Skeletal muscle satellite cell (primary cell): Measurements from ENCODE around the gene MAML3.

Experiments used
- H3K27me3 ChIP-seq: 2 replicates; pipeline ENCODE4 v1.7.0; 2013; ENCODE audit warnings: low read length; ENCODE audit not compliant: control insufficient read depth, insufficient read depth
- H3K36me3 ChIP-seq: 2 replicates; pipeline ENCODE4 v1.7.0; 2013; ENCODE audit warnings: mild to moderate bottlenecking, control low read depth, low read length; ENCODE audit not compliant: insufficient read depth
- H3K4me1 ChIP-seq: 2 replicates; pipeline ENCODE4 v1.7.0; 2013; ENCODE audit warnings: low read length; ENCODE audit not compliant: control insufficient read depth, insufficient read depth
- H3K4me2 ChIP-seq: 2 replicates; pipeline ENCODE4 v1.7.0; 2013; ENCODE audit warnings: mild to moderate bottlenecking, low read length
- H3K4me3 ChIP-seq: 2 replicates; pipeline ENCODE4 v1.7.0; 2013; ENCODE audit warnings: low read length
- H3K9ac ChIP-seq: 2 replicates; pipeline ENCODE4 v1.7.0; 2013; ENCODE audit warnings: mild to moderate bottlenecking, low read depth, low read length, moderate library complexity
- H3K9me3 ChIP-seq: replicated peaks from 2 replicates; pipeline ENCODE4 v1.7.0; 2013; ENCODE audit warnings: mild to moderate bottlenecking, control low read depth, low read length

Gene MAML3

GRCh38 chr4:139978692-139979091 is 175.3 kb downstream of the MAML3 start:
- H3K9ac ChIP-seq: no peak overlapping the region

GRCh38 chr4:139977838-139978609 is 176.0 kb downstream of the MAML3 start:
- H3K4me1 ChIP-seq: peaks cover 8% of the 10 kb centered on the region

More at GRCh38 chr4:139978692-139979091, 175.3 kb downstream of the MAML3 start:
- Histone ChIP-seq H3K9me3 (no peaks in the 10 kb centered on the region), H3K4me1 (peaks cover 8% of the 10 kb centered on the region), H3K36me3 (no peaks in the 10 kb centered on the region), H3K4me3 (no peak overlapping the region), H3K27me3 (no peaks in the 10 kb centered on the region), H3K4me2 (no peak overlapping the region)

DNA sequence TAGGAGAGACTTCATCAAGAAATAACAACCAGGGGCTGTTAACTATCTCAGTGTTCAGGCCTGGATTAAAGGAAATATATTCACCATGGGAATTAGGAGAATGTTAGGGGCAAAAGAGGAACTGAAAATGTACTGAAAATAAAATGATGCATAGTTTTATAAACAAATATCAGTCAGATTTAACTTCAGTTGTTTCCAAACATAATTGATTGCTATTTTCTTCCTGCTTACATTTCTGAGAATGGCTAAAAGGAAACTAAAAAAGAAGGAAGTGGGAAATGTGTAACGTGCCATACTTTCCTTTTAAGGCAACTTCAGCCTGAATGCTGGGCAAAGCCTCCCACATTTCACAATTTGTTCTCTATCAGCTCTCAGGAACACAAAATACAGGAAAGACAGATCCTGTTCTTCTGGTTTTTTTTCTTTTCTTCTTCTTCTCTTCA is 178.1 kb downstream of the MAML3 start:
- no peaks in the 10 kb centered on the region for H3K9me3 ChIP-seq
- H3K9ac ChIP-seq: peak overlapping the region; percentile 24
- H3K4me3 ChIP-seq: no peak overlapping the region
- H3K4me2 ChIP-seq: peak overlapping the region; percentile 45
- H3K27me3 ChIP-seq: no peaks in the 10 kb centered on the region
- H3K36me3 ChIP-seq: no peaks in the 10 kb centered on the region
- H3K4me1 ChIP-seq: peaks cover 8% of the 10 kb centered on the region

More at GRCh38 chr4:139977838-139978609, 176.0 kb downstream of the MAML3 start:
- no peak overlapping the region for H3K9ac ChIP-seq
- no peaks in the 10 kb centered on the region for H3K36me3 ChIP-seq
- no peaks in the 10 kb centered on the region for H3K9me3 ChIP-seq
- H3K27me3 ChIP-seq: no peaks in the 10 kb centered on the region
- H3K4me3 ChIP-seq: no peak overlapping the region
- H3K4me2 ChIP-seq: no peak overlapping the region

DNA sequence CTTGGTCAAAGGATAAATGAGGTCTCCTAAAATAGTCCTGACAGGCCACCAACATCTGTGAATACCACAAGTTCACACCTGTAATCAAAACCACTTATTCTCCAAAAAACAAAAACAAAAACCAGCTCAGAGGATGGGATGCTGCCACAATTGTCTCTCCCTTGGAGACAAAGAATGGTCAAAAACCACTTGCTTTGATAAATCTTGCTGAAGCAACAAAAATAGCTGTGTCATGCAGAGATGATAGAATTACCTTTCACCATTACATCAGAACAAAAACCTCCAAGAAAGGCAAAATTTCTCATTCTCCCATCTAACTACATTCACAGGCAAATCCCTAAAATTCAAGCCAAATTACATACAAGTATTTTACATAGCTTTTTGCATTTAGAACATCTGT is 180.4 kb downstream of the MAML3 start:
- Histone ChIP-seq H3K4me2 (no peak overlapping the region), H3K9ac (no peak overlapping the region), H3K4me3 (no peak overlapping the region), H3K36me3 (no peaks in the 10 kb centered on the region), H3K4me1 (peaks cover 8% of the 10 kb centered on the region), H3K27me3 (no peaks in the 10 kb centered on the region), H3K9me3 (no peaks in the 10 kb centered on the region)

DNA sequence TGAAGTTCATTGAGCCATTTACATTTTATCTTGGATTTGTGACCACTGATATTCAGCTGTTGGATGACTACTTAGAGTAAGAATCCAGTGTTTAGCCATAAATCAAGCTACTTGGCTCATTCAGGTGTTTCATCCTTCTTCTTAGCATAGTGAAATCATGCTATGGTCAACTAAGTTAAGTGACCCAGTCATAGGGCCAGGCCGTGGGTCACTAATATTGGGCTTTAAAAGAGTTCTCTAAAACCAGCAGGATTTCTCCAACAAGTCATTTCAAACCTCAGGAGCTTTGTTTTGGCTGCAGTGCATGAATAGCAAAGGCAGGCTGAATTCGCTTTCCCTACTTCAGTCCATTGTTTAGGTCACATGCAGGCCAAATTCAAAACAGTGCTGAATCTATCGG is 181.0 kb downstream of the MAML3 start:
- Histone ChIP-seq H3K4me1 (peaks cover 8% of the 10 kb centered on the region), H3K27me3 (no peaks in the 10 kb centered on the region), H3K9me3 (no peaks in the 10 kb centered on the region), H3K4me2 (no peak overlapping the region), H3K36me3 (no peaks in the 10 kb centered on the region), H3K4me3 (no peak overlapping the region), H3K9ac (no peak overlapping the region)

- Histone ChIP-seq H3K4me2 (no peak overlapping the region), H3K4me3 (no peak overlapping the region), H3K9me3 (no peaks in the 10 kb centered on the region), H3K27me3 (no peaks in the 10 kb centered on the region), H3K4me1 (peaks cover 8% of the 10 kb centered on the region), H3K9ac (no peak overlapping the region), H3K36me3 (no peaks in the 10 kb centered on the region)
These were observed 181.7 kb downstream of the MAML3 start for GRCh38 chr4:139972305-139972704.

- no peak overlapping the region for H3K4me2 ChIP-seq
- H3K4me1 ChIP-seq: peaks cover 5% of the 10 kb centered on the region
- H3K4me3 ChIP-seq: no peak overlapping the region
- no peaks in the 10 kb centered on the region for H3K36me3 ChIP-seq
- no peaks in the 10 kb centered on the region for H3K27me3 ChIP-seq
- no peaks in the 10 kb centered on the region for H3K9me3 ChIP-seq
- H3K9ac ChIP-seq: no peak overlapping the region
These were observed 182.9 kb downstream of the MAML3 start for GRCh38 chr4:139971111-139971510.

DNA sequence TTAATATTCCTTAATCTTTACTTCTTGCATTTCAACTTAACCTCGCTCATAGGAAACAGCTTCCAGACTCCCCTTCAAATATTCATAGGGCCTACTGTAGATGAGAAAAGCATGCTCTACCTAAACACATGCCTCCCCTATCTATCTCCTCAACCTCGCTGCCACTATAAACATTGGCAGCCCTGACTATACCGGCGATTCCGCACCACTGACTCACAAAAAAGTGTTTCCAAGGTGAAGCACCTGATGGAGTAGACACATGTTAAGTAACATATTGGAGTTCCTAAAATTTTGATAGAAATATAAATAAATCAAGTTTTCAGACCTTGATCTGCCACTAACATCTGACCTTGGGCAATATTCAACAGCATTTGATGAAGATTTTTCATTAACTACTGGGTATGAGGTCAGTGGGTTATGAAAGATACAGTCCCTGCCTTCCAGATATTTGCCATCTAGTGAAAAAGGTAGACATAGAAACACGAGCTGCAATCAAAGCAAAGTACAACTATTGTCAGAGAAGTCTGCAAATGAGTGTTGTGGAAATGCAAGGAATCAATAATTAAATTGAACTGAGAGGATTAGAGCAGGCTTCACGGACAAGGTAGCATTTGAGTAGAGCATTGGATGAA is 184.2 kb downstream of the MAML3 start:
- Histone ChIP-seq H3K36me3 (no peaks in the 10 kb centered on the region), H3K9ac (no peak overlapping the region), H3K4me2 (no peak overlapping the region), H3K9me3 (no peaks in the 10 kb centered on the region), H3K4me3 (no peak overlapping the region), H3K27me3 (no peaks in the 10 kb centered on the region), H3K4me1 (no peaks in the 10 kb centered on the region)

- no peaks in the 10 kb centered on the region for H3K9me3 ChIP-seq
- H3K9ac ChIP-seq: no peak overlapping the region
- no peaks in the 10 kb centered on the region for H3K27me3 ChIP-seq
- H3K4me1 ChIP-seq: no peaks in the 10 kb centered on the region
- H3K4me2 ChIP-seq: no peak overlapping the region
- no peaks in the 10 kb centered on the region for H3K36me3 ChIP-seq
- H3K4me3 ChIP-seq: no peak overlapping the region
These were observed 185.2 kb downstream of the MAML3 start for GRCh38 chr4:139968831-139969230.

DNA sequence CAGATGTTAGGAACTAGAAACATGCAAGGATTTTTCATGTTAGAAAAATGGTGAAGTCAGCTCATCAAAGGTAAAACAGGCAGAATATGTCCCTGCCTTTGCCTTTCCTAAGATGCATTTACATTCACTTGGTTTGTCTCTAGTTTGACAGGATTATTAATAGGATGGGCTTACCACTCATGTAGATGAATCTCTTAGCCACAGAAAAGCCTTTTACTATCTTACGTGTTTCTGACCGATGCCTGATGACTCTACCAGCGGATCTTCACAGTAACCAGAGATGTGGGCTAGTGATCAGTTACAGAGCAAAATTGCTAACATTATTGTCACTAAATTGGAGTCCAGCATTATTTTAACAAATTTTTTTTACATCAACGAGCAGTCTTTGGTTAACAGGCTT is 187.6 kb downstream of the MAML3 start:
- H3K27me3 ChIP-seq: no peaks in the 10 kb centered on the region
- no peak overlapping the region for H3K4me2 ChIP-seq
- H3K9me3 ChIP-seq: no peaks in the 10 kb centered on the region
- H3K4me3 ChIP-seq: no peak overlapping the region
- H3K9ac ChIP-seq: no peak overlapping the region
- no peaks in the 10 kb centered on the region for H3K36me3 ChIP-seq
- H3K4me1 ChIP-seq: no peaks in the 10 kb centered on the region

- Histone ChIP-seq H3K36me3 (no peaks in the 10 kb centered on the region), H3K4me1 (no peaks in the 10 kb centered on the region), H3K9ac (no peak overlapping the region)
These were observed 188.2 kb downstream of the MAML3 start for GRCh38 chr4:139965789-139966188.

DNA sequence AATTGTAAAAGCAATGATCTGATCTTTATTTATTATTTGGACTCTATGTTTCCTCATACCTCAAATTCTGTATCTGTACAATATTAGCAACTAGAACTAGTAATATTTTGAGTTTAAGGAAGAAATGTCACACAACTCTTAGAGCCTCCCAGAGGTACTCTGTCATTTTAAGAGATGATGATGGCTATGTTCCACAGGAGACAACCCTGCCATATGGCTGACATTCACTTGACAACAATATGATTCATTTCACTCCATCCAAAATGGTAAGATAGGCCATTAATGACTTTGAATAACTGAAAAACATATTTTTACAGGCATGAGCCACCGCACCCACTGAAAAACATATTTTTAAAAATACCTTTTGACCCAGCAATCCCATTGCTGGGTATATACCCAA is 190.3 kb downstream of the MAML3 start:
- H3K4me1 ChIP-seq: no peaks in the 10 kb centered on the region
- H3K9ac ChIP-seq: no peak overlapping the region
- H3K4me3 ChIP-seq: no peak overlapping the region
- peaks cover 18% of the 10 kb centered on the region for H3K27me3 ChIP-seq
- no peaks in the 10 kb centered on the region for H3K9me3 ChIP-seq
- H3K4me2 ChIP-seq: no peak overlapping the region
- H3K36me3 ChIP-seq: no peaks in the 10 kb centered on the region

More at GRCh38 chr4:139965789-139966188, 188.2 kb downstream of the MAML3 start:
- Histone ChIP-seq H3K9me3 (no peaks in the 10 kb centered on the region), H3K27me3 (peaks cover 3% of the 10 kb centered on the region), H3K4me3 (no peak overlapping the region), H3K4me2 (no peak overlapping the region)
